Femur (tissue), 1 donor: ENCODE results near the gene EBF4.
"Not testable (repeated sequence)": the region's sequence is repeated elsewhere in the genome, so short reads cannot be mapped to it uniquely, and the experiment has no call there.

ENCODE experiments used
- DNase-seq: peaks from one replicate; pipeline ENCODE4 v3.0.0-alpha.2; 2017

Gene EBF4

DNA sequence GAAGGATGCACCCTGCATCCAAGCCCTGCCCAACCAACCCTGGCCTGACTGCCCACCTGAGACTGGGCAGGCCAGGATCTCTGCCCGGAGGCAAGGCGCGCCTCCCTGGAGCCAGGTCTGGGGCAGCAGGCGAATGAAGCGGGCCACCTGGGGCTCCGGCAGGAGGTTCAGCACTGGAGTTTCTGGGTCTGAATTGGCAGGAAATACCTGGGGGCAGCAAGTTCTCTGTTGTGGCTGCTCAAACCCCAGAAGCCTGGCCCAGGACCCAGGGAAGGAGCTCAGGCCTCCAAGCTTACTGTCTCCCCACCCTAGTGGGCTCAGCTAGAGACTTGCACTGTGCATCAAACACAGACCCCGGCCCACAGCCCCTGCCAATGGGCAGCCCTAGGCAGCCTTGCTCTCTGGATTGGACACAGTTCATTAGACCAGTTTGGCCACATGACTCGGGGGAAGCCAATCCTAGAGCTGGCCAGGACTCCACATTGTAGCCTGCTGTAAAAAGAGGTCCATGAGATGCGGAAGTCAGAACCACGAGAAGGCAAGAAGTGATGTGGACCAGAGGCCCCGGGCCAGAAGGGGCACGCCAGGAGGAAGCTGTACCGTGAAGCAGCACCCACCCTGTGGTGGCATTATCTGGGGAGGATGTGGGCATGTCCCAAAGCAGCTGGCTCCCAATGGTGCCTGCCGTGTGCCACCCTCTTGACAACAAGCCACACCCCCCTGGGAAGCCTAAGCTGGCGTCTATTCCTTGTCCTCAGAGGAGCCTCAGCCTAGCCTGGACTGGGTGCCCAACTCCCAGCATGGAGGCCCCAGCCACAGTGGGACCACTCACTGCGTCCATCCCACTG lies 104.8 kb downstream of the EBF4 start:
- no peak for DNase-seq

DNA sequence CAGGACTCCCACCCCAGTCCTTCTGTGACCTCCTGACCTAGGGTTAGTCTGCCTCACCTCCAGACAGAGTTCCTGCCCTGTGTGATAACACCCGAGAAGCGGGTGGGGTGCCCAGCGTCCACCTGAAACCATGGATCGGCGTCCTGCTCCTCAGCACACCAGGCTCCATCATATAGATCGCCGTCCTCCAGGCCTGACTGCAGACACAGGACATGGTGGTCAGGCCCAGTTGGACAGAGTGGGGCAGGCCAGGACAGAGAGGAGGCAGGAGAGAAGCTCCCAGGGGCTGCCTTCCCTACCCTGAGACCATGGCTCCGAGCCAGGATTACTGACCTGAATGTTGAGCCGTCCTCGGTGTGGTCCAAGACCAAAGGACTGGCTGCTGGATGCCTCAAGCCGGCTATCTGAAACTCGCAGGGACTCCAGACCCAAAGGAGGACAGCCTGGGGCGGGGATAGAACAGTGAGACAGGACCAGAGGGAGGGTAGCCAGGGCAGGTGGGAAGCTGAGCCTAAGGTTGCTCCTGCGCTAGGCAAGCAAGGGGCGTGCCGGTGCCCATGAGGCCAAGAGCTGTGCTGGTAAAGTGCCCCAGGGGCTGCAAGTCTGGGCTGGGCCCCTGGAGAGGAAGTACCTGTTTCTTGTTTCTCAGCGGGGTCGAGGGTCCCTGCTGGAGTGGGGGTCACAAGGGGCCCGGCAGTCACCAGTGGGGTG lies 105.7 kb downstream of the EBF4 start:
- DNase-seq, result no peak

DNA sequence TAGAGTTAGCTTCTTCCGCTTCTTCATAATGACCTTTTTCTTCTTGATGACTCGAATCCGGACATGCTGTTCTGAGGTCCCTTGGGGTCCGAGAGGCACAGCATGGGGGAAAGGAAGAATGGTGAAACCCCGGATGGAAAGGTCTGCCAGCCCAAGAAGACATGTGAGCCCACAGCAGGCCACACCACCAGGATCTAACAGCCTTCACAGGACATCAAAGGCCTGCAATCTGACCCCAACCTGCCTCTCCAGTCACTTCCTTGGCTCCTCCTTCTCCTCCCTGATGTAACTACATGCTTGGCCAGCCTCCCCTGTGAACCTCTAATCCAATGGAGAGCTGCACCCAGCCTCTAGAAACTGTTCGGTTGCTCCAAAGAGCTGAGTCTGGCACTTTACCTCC lies 106.2 kb downstream of the EBF4 start:
- peak; percentile 24 for DNase-seq

DNA sequence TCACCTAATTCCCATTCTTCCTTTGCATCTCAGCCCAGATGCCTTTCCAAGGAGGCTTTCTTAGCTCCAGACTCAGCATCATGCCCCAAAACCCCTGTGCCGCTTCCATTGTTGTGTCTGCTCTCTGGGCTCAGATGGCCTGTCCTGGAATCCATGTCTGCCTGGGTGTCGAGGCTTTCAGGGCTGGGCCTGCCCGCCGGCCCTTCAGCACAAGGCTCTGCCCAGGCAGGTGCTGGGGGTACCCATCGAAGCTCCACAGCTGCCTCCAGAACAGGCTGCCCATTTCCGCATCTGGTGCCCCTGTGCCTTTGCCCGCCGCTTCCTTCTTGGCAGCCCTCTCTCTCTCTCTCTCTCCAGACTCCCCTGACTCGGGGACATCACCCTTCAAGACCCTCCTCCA lies 106.7 kb downstream of the EBF4 start:
- DNase-seq, result no peak

DNA sequence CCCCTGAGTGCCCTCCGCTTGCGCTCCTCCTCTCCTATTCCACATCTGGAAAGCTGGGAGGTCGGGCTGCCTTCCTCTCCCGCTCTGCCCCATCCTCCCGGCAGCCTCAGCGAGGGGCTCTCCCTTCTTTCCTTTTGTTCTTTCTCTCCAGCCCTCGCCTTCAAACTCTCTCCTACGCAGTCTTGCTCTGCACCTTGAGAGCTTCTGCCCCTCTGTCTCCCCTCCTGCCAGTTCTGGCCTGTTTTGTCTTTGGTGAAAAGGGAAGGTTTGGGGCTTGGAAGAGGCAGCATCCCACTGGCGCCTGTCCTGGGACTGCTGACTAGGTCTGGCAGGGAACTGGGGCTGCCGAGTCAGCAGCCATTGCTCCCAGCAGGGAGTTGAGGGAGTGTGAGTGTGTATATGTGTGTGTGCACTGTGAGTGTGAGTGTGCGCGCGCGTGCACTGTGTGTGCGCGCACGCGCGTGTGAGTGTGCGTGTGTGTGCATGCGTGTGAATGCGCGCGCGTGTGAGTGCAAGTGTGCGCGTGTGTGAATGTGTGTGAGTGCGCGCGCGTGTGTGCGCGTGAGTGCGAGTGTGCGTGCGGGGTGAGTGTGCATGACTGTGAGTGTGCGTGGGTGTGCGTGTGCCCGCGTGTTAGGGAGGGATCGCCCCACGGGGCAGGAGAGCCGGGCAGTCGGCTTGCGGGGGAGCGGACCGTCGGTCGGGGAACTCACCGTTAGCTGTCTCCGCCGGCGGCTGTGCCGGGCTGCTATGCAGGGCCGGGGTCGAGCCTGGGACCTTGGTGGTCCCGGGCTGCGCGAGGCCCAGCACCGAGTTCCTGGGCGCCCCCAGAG lies 107.3 kb downstream of the EBF4 start:
- DNase-seq, result peak; percentile 58

DNA sequence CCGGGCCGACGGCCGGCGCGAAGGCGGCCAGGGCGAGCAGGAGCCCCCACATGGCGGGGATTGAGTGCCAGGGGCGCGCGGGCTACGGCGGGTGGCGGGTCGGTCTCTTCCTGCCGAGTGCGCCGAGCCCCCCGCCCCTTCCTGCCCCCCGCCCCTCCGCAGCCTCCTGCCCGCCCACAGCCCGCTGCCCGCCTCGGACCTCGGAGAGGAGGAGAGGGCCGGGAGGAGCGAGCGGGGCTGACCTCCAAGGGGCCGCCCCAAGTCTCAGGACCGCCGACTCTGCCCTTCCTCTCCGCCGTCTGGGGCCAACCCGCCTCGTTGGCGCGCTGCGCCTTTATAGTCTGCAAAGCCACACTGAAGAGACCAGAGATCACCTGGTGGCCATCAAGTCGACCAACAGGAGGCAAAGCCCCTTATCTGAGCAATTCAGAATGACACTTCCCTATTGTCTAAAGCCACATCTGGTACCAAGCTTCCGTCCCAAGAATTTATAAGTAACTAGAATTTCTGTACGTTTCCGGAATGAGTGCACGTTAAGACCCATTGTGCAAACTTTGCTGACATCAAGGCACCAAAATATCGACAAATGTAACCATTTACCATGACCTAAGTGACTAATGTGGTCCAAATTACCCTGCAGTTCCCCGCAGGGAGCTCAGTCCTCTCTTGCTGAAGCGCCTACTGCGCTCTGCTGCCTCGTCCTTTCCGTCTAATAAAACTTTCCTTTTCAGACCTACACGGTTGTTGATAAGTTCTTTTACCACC lies 108.1 kb downstream of the EBF4 start, which contains the start of gene CPXM1:
CPXM1 (minus strand) TSS at position 107 of the 765 bp plus-strand sequence; CDS start at position 52, 55 bp downstream.
- DNase-seq, result peak; percentile 80

DNA sequence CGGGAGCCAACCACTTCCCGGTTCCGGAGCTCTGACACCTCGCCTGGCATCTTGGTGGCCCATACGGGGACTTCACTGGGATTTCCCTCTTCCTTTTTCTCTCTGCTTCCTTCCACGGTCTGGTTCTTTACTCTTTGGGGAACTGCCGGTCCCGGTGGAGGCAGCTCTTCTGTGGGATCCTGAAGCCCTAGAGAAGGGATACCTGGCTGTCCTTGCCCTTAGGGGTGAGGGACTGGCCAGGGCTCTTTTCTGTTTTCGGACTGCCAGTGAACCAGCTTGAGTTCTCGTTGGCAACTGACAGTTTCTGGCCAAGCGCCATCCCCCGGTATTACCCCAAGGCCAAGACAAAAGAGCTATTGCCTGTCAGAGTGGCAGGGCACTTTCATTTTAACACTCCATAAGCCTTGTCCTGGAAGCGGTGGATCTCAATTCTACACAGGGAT lies 108.7 kb downstream of the EBF4 start:
- no peak for DNase-seq

DNA sequence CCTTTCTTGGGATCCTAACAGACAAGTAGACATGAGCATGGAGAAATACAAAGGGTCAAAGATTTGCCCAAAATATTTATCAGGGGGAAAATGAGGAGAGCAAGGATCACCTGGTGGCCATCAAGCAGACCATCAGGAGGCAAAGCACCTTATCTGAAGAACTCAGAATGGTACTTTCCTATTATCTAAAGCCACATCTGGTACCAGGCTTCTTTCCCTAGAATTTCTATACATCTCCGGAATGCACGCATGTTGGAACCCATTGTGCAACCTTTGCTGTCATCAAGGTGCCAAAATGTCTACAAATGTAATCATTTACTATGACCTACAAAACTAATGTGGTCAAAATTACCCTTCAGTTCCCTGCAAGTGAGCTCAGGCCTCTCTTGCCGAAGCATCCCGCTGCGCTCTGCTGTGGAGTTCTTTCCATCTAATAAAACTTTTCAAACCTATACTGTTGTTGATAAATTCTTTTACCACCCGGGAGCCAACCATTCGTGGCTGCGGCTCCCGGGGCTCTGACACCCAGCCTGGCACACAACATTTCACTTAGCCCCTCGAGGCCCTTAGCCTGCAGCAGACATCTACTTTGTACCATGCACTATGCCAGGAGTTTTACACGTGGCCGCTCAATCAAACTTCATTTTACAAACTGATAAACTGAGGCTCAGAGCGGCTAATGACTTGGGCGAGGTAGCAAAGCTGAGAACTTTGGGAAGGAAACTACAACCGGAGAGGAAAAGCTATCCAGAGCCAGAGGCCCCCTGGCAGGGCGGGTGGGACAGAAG lies 111.7 kb downstream of the EBF4 start:
- DNase-seq, result no peak

DNA sequence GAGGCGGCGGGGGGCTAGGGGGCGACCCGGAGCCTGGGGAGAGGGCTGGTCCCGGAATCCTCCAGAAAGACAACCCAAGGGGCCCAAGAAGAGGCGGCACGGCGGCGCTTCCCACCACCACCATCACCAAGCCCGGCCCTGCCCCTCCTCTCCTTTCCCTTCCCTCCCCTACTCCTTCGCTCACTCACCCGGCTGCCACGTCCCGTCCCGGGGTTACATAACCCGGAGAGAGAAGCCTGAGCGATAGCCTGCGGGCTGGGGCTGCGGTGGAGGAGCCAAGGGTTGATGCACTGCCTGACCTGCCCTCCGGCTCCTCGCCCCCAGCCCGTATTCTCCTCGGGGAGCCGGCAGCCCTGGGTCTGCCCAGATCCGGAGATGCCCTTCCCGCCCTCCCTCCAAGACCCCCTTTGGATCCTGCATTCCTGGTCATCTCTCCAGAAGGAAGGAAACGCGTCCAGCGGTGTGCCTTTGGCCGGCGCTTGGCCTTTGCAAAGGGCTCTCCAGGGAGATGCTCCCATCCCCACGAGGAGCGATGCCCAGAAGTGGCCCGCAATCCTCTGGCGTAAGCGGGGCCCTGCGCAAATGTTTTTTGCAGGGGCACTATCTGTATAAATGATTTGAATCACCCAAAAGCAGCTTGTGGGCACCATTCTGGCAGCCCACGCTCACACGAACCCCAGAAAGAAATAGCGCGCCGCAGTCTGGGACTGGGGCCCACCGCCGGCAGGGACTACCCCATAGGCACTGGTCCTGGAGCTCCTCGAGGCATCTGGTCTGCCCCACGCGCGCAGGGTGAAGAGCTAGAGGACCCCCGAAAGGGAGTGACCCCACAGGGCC lies 112.5 kb downstream of the EBF4 start:
- DNase-seq, result peak; percentile 27

DNA sequence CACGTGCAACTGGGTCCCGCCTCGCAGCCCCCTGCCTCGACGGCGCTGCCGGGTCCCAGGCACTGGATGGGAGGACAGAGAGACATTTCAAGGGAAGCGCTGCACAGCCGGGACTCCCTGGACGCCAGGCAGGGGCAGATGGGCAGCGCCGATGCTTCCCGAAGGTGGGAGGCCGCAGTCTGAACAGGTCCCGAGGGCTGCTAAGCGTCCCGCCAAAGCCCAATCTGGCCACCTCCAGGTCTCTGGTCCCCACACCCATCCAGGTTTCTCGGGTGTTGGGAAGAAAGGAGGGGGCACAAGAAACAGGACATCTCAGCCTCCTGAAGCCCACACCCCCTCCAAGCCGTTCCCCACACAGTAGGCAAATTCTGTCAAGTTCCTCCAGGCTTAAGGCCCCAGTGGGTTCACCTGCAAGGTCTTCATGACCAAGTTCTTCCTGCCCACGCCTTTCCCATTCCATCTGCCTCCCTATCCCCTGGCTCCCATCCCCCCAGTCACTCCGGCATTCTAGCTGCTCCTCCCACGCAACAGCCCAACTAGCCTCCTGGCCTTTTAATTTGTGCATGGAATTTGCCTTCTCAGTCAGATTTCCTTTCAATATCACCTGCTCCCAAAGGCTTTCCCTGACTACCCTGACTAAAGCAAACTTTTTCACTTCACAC lies 113.2 kb downstream of the EBF4 start:
- DNase-seq, result no peak

DNA sequence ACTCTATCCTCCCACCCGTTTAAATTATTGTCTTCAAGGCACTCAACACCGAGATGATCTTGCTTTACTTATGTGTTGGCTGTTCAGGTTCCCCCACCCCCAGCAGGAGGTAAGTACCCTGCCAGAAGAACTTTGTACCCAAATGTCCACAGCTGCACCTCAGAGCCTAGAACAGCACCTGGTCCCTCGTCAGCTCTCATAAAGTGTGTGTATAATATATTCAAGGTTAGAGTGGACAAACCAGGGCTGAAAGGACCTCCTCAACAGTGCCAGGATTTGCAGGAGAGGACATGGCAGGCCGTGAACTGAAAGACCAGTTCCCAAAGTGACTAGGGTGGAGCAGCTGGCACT lies 113.7 kb downstream of the EBF4 start:
- no peak for DNase-seq

DNA sequence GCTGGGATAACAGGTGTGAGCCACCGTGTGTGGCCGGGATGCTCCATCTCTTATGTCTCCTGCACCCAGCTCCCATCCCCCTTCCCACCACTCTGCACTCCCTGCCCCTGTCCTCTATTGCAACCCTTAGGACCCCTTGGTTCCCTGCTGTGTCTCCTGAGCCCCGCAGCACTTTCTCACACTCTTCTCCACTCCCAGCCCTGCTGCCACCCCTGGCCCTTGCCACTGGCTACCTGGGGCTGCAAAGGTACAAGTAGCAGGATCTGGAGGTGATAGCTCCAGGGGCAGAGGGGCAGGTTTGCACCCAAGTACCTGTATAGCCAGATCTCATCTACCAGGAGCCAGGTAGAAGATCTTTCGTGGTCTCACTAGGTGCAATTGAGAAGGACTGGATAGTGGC lies 114.4 kb downstream of the EBF4 start:
- DNase-seq, result no peak

DNA sequence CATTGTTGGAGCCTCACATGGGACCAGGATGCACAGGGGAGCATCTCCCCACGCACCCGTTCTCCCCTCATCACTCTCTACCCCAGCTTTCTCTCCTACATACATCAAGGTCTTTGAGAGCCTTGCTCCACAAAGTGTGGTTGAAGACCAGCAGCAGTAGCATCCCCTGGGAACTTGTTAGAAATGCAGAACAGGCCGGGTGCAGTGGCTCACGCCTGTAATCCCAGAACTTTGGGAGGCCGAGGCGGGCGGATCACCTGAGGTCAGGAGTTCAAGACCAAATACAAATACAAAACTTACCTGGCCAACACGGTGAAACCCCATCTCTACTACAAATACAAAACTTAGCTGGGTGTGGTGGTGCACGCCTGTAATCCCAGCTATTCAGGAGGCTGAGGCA lies 115.3 kb downstream of the EBF4 start:
- not testable (repeated sequence) for DNase-seq

DNA sequence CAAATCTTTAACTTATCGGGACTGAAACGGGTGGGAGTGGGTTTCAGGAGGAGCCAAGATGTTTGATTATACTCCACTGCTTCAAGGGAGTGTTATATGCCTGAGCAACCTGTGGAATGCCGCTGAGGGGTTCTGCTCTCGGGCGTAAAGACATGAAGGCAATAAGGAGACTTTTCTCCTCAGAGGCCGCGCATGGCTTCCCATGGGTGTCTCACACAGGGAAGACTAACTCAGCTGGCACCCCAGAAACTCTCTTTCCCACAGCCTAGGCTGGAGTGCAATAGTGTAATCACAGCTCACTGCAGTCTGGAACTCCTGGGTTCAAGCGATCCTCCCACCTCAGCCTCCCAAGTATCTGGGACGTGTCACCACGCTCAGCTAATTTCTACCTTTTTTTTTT lies 117.1 kb downstream of the EBF4 start:
- DNase-seq, result no peak
